ENCODE measurements around the gene PYROXD2.

Gene PYROXD2

GRCh38 chr10:98420786-98421185 lies 5.8 kb upstream of the PYROXD2 start:
- no peak for TF ChIP-seq CTCF (IDR thresholded peaks at IDR 0.05; ENCODE audit: borderline replicate concordance, extremely low read depth, low read length, poor library complexity, severe bottlenecking)
- no peak overlapping the region for H3K4me3 ChIP-seq (ENCODE audit: low read depth in 1 of 2, low read length in 2 of 2)
- H3K79me2 ChIP-seq (ENCODE audit: insufficient read depth, low read length): no peaks in the 10 kb centered on the region
- no peak overlapping the region for H2AFZ ChIP-seq (ENCODE audit: low read depth, low read length)
- H3K4me2 ChIP-seq (ENCODE audit: insufficient read depth, low read length): no peak overlapping the region
- no peaks in the 10 kb centered on the region for H3K27me3 ChIP-seq (ENCODE audit: insufficient read depth, low read length, poor library complexity)
- H3K36me3 ChIP-seq (ENCODE audit: insufficient read depth, low read length): peaks cover 42% of the 10 kb centered on the region
- H3K9me3 ChIP-seq (ENCODE audit: insufficient read depth, low read length, severe bottlenecking): no peaks in the 10 kb centered on the region
- ATAC-seq (ENCODE audit: insufficient read depth, low read depth): no peak
- H3K9ac ChIP-seq (ENCODE audit: low read depth, low read length): no peak overlapping the region
- H3K27ac ChIP-seq (ENCODE audit: low read length): no peak overlapping the region
- no peaks in the 10 kb centered on the region for H4K20me1 ChIP-seq (ENCODE audit: insufficient read depth, low read length)
- no peaks in the 10 kb centered on the region for H3K4me1 ChIP-seq (ENCODE audit: insufficient read depth, low read length)
- no peak for DNase-seq

- H3K27me3 ChIP-seq (ENCODE audit: insufficient read depth, low read length, poor library complexity): no peaks in the 10 kb centered on the region
- no peak overlapping the region for H2AFZ ChIP-seq (ENCODE audit: low read depth, low read length)
- peaks cover 9% of the 10 kb centered on the region for H3K4me1 ChIP-seq (ENCODE audit: insufficient read depth, low read length)
- H3K4me3 ChIP-seq (ENCODE audit: low read depth in 1 of 2, low read length in 2 of 2): no peak overlapping the region
- no peaks in the 10 kb centered on the region for H3K79me2 ChIP-seq (ENCODE audit: insufficient read depth, low read length)
- no peak overlapping the region for H3K9ac ChIP-seq (ENCODE audit: low read depth, low read length)
- H3K36me3 ChIP-seq (ENCODE audit: insufficient read depth, low read length): peaks cover 42% of the 10 kb centered on the region
- ATAC-seq (ENCODE audit: insufficient read depth, low read depth) (no peak), DNase-seq (no peak)
- TF ChIP-seq EZH2 (IDR thresholded peaks at IDR 0.05; ENCODE audit: borderline replicate concordance, low read depth, low read length, severe bottlenecking) (no peak), CTCF (IDR thresholded peaks at IDR 0.05; ENCODE audit: borderline replicate concordance, extremely low read depth, low read length, poor library complexity, severe bottlenecking) (no peak)
- H4K20me1 ChIP-seq (ENCODE audit: insufficient read depth, low read length): no peaks in the 10 kb centered on the region
- H3K9me3 ChIP-seq (ENCODE audit: insufficient read depth, low read length, severe bottlenecking): no peaks in the 10 kb centered on the region
- H3K27ac ChIP-seq (ENCODE audit: low read length): no peak overlapping the region
- H3K4me2 ChIP-seq (ENCODE audit: insufficient read depth, low read length): no peak overlapping the region
Observed at GRCh38 chr10:98419469-98420261, 4.7 kb upstream of the PYROXD2 start.

- Histone ChIP-seq H3K4me2 (ENCODE audit: insufficient read depth, low read length) (no peak overlapping the region), H3K9ac (ENCODE audit: low read depth, low read length) (no peak overlapping the region), H2AFZ (ENCODE audit: low read depth, low read length) (no peak overlapping the region), H3K4me1 (ENCODE audit: insufficient read depth, low read length) (peaks cover 17% of the 10 kb centered on the region), H3K27ac (ENCODE audit: low read length) (no peak overlapping the region), H3K36me3 (ENCODE audit: insufficient read depth, low read length) (peaks cover 41% of the 10 kb centered on the region), H3K27me3 (ENCODE audit: insufficient read depth, low read length, poor library complexity) (no peaks in the 10 kb centered on the region), H4K20me1 (ENCODE audit: insufficient read depth, low read length) (no peaks in the 10 kb centered on the region), H3K4me3 (ENCODE audit: low read depth in 1 of 2, low read length in 2 of 2) (no peak overlapping the region), H3K9me3 (ENCODE audit: insufficient read depth, low read length, severe bottlenecking) (no peaks in the 10 kb centered on the region), H3K79me2 (ENCODE audit: insufficient read depth, low read length) (no peaks in the 10 kb centered on the region)
- TF ChIP-seq EZH2 (IDR thresholded peaks at IDR 0.05; ENCODE audit: borderline replicate concordance, low read depth, low read length, severe bottlenecking) (no peak), CTCF (IDR thresholded peaks at IDR 0.05; ENCODE audit: borderline replicate concordance, extremely low read depth, low read length, poor library complexity, severe bottlenecking) (no peak)
- ATAC-seq (ENCODE audit: insufficient read depth, low read depth): no peak
- no peak for DNase-seq
Observed at GRCh38 chr10:98418665-98419468, 3.9 kb upstream of the PYROXD2 start.
